Muscle layer of duodenum (tissue), 2 donors: ENCODE measurements around the gene ABCG8.

Source experiments
- H3K27ac ChIP-seq: one replicate; pipeline ENCODE4 v1.7.0; 2013; ENCODE audit warnings: mild to moderate bottlenecking, low read length
- H3K27me3 ChIP-seq: one replicate; pipeline ENCODE4 v1.7.0; 2013; ENCODE audit warnings: low read depth, mild to moderate bottlenecking, control low read depth, low read length
- H3K36me3 ChIP-seq, 2 donors: one replicate each; pipeline ENCODE4 v1.7.0; 2013; ENCODE audit warnings: low read length in 2 of 2, control low read depth in 1 of 2, mild to moderate bottlenecking in 1 of 2; ENCODE audit not compliant: insufficient read depth in 2 of 2, control insufficient read depth in 1 of 2
- H3K4me1 ChIP-seq, 2 donors: one replicate each; pipeline ENCODE4 v1.7.0; 2013; ENCODE audit warnings: low read length in 2 of 2, mild to moderate bottlenecking in 2 of 2, control low read depth in 1 of 2, moderate library complexity in 1 of 2; ENCODE audit not compliant: insufficient read depth in 2 of 2, control insufficient read depth in 1 of 2
- H3K4me3 ChIP-seq, 2 donors: one replicate each; pipeline ENCODE4 v1.7.0; 2013; ENCODE audit warnings: low read length in 2 of 2, low read depth in 1 of 2, mild to moderate bottlenecking in 1 of 2
- H3K9me3 ChIP-seq, 2 donors: one replicate each; pipeline ENCODE4 v1.7.0; 2013; ENCODE audit warnings: low read length in 2 of 2, control low read depth in 1 of 2, mild to moderate bottlenecking in 1 of 2; ENCODE audit not compliant: control insufficient read depth in 1 of 2
- donor health status: healthy.

The ABCG8 gene

GRCh38 chr2:43846140-43846793 is 7.5 kb downstream of the ABCG8 start:
- H3K4me1 ChIP-seq: no peaks in the 10 kb centered on the region

GRCh38 chr2:43848214-43848613 is 9.4 kb downstream of the ABCG8 start:
- Histone ChIP-seq H3K27me3 (no peaks in the 10 kb centered on the region), H3K9me3 (no peaks in the 10 kb centered on the region), H3K36me3 (no peaks in the 10 kb centered on the region), H3K27ac (no peak overlapping the region), H3K4me3 (no peak overlapping the region), H3K4me1 (no peaks in the 10 kb centered on the region)

More at GRCh38 chr2:43846140-43846793, 7.5 kb downstream of the ABCG8 start:
- Histone ChIP-seq H3K27me3 (no peaks in the 10 kb centered on the region), H3K9me3 (no peaks in the 10 kb centered on the region), H3K36me3 (no peaks in the 10 kb centered on the region), H3K27ac (no peak overlapping the region), H3K4me3 (no peak overlapping the region)

DNA sequence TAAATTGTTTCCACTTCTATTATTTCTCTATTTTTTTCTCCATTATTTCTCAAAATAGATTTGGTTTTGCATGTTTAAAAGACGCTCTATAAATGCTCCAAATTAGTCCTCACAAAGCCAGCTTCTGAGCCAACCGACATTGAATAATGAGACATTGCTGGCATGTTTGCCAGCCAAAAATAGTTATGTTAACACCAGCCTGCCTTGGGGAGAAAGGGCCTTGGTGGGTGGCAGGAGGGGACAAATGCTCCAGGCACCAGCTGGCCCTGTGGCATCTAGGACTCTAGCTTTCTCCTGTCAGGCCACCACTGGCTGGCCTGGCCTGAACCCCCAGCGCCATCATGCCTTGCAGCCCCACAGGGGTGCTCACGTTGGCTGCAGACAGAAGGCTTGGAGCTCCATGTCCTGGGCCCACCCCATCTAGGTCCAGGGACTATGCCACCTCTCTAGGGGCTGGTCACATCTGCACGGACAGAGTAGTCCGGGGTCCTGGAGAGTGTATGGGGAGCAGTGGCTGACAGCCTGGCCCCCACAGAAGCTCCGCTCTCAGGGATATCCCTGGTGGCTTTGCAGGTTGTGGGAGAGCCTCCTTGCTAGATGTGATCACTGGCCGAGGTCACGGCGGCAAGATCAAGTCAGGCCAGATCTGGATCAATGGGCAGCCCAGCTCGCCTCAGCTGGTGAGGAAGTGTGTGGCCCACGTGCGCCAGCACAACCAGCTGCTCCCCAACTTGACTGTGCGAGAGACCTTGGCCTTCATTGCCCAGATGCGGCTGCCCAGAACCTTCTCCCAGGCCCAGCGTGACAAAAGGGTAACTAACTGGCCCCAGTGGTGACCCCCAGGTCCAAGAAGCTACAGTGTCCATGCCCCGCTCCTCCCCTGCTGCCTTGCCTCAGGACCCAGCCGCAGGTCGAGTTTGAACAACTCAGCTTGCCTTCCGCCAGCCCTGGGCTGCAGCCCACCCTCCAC is 12.5 kb downstream of the ABCG8 start:
- no peaks in the 10 kb centered on the region for H3K36me3 ChIP-seq
- no peak overlapping the region for H3K4me3 ChIP-seq
- H3K4me1 ChIP-seq: no peaks in the 10 kb centered on the region
- H3K9me3 ChIP-seq: no peaks in the 10 kb centered on the region
- no peak overlapping the region for H3K27ac ChIP-seq
- peaks cover 8% of the 10 kb centered on the region for H3K27me3 ChIP-seq

DNA sequence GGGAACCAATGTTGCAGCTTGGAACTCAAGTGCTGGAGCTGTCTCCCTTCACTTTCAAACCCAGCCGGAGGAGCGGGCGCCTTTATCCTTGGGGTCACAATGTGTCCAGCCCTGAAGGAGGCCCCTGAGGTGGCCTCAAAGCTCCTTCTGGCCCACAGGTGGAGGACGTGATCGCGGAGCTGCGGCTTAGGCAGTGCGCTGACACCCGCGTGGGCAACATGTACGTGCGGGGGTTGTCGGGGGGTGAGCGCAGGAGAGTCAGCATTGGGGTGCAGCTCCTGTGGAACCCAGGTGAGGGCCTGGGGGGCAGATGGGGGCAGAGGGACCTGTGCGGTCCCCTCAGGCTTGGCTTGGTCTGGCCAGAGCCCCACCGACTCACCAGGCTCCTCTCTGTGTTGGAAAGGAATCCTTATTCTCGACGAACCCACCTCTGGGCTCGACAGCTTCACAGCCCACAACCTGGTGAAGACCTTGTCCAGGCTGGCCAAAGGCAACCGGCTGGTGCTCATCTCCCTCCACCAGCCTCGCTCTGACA is 13.5 kb downstream of the ABCG8 start:
- no peak overlapping the region for H3K27ac ChIP-seq

GRCh38 chr2:43853141-43854081 is 14.6 kb downstream of the ABCG8 start:
- no peaks in the 10 kb centered on the region for H3K4me1 ChIP-seq
- H3K36me3 ChIP-seq: no peaks in the 10 kb centered on the region
- peaks cover 8% of the 10 kb centered on the region for H3K27me3 ChIP-seq
- H3K9me3 ChIP-seq: no peaks in the 10 kb centered on the region
- H3K4me3 ChIP-seq: no peak overlapping the region
- no peak overlapping the region for H3K27ac ChIP-seq

More for the DNA sequence above, 13.5 kb downstream of the ABCG8 start:
- peaks cover 8% of the 10 kb centered on the region for H3K27me3 ChIP-seq
- H3K4me3 ChIP-seq: no peak overlapping the region
- no peaks in the 10 kb centered on the region for H3K36me3 ChIP-seq
- no peaks in the 10 kb centered on the region for H3K9me3 ChIP-seq
- H3K4me1 ChIP-seq: no peaks in the 10 kb centered on the region

GRCh38 chr2:43854671-43855070 is 15.9 kb downstream of the ABCG8 start:
- Histone ChIP-seq H3K9me3 (no peaks in the 10 kb centered on the region), H3K27ac (no peak overlapping the region), H3K4me3 (no peak overlapping the region), H3K36me3 (no peaks in the 10 kb centered on the region), H3K27me3 (peaks cover 8% of the 10 kb centered on the region), H3K4me1 (no peaks in the 10 kb centered on the region)

DNA sequence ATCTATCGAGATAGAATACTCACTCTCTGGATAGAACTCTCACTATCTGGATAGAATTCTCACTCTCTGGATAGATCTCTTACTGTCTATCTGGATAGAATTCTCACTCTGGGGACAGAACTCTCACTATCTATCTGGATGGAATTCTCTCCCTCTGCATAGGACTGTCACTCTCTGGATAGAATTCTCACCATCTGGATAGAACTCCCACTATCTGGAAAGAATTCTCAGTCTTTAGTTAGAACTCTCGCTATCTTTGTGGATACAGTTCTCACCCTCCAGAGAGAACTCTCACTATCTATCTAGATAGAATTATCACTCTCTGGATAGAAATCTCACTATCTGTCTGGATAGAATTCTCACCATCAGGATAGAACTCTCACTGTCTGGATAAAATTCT is 16.5 kb downstream of the ABCG8 start:
- Histone ChIP-seq H3K36me3 (no peaks in the 10 kb centered on the region), H3K4me1 (no peaks in the 10 kb centered on the region), H3K4me3 (no peak overlapping the region), H3K27me3 (peaks cover 8% of the 10 kb centered on the region), H3K27ac (no peak overlapping the region), H3K9me3 (no peaks in the 10 kb centered on the region)

- Histone ChIP-seq H3K9me3 (no peaks in the 10 kb centered on the region), H3K36me3 (no peaks in the 10 kb centered on the region), H3K27me3 (no peaks in the 10 kb centered on the region), H3K4me1 (no peaks in the 10 kb centered on the region), H3K27ac (no peak overlapping the region), H3K4me3 (no peak overlapping the region)
Measured at GRCh38 chr2:43872151-43872550, 33.4 kb downstream of the ABCG8 start.

- Histone ChIP-seq H3K36me3 (no peaks in the 10 kb centered on the region), H3K27ac (no peak overlapping the region), H3K4me3 (no peak overlapping the region), H3K4me1 (peaks cover 0 to 6% of the 10 kb centered on the region in 2 donors), H3K9me3 (no peaks in the 10 kb centered on the region), H3K27me3 (no peaks in the 10 kb centered on the region)
Measured at GRCh38 chr2:43874776-43875451, 36.1 kb downstream of the ABCG8 start.

DNA sequence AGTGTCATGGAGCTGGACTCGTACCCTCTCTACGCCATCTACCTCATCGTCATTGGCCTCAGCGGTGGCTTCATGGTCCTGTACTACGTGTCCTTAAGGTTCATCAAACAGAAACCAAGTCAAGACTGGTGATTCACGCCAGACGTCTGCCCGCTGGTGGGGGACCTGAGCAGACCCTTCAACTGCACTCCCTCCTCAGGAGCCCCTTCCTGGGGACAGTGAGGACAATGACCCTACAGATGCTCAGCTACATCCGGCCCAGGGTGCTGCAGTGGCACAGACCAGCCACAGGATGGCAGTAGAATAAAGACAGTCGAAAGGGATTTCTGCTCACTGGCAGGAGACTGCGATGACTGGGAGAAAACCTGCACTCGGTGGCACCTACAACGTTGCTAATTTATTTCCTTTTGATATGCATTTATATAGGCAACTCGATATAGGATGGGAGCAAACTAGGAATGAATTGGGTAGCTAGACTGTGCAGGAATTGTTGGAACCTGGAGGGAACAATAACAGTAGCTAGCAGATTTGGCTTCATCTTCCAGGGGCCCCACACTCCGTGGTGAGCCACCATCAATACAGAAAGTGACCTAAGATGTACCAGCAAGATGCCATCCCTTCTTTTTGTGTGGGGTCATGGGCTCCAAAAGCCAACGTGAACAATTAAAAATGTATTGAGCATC is 39.2 kb downstream of the ABCG8 start:
- H3K9me3 ChIP-seq: no peaks in the 10 kb centered on the region
- H3K27ac ChIP-seq: no peak overlapping the region
- H3K4me1 ChIP-seq: peaks cover 0 to 6% of the 10 kb centered on the region in 2 donors
- no peaks in the 10 kb centered on the region for H3K36me3 ChIP-seq
- no peaks in the 10 kb centered on the region for H3K27me3 ChIP-seq
- no peak overlapping the region for H3K4me3 ChIP-seq
